ENCODE data around the gene LMX1B. TPM values are rescaled to one million over a fixed set of nuclear protein-coding genes. Genes with fewer than 3 reads are reported as not detected.
"Not testable (repeated sequence)": the region's sequence is repeated elsewhere in the genome, so short reads cannot be mapped to it uniquely, and the experiment has no call there.

The LMX1B gene
- polyA plus RNA-seq, 3 donors, result 16.0 to 18.1 (median 17.0) TPM

- DNase-seq (ENCODE audit: low read depth in 3 of 3, low spot score in 2 of 3), result not testable (repeated sequence)
These were observed 116.9 kb downstream of the LMX1B start for GRCh38 chr9:126730592-126730991.

GRCh38 chr9:126733005-126733404 is 119.3 kb downstream of the LMX1B start:
- DNase-seq (ENCODE audit: low read depth in 3 of 3, low spot score in 2 of 3), result no peak

- no peak for DNase-seq (ENCODE audit: low read depth in 3 of 3, low spot score in 2 of 3)
These were observed 121.1 kb downstream of the LMX1B start for GRCh38 chr9:126734877-126735276.

GRCh38 chr9:126735482-126735881 is 121.8 kb downstream of the LMX1B start:
- no peak for DNase-seq (ENCODE audit: low read depth in 3 of 3, low spot score in 2 of 3)

- DNase-seq (ENCODE audit: low read depth in 3 of 3, low spot score in 2 of 3), result no peak
These were observed 124.8 kb downstream of the LMX1B start for GRCh38 chr9:126738553-126738952.

GRCh38 chr9:126743041-126743440 is 129.3 kb downstream of the LMX1B start:
- DNase-seq (ENCODE audit: low read depth in 3 of 3, low spot score in 2 of 3), result no peak

GRCh38 chr9:126745574-126746411 is 132.1 kb downstream of the LMX1B start:
- no peak for DNase-seq (ENCODE audit: low read depth in 3 of 3, low spot score in 2 of 3)

Other genes starting within 250 kb of the LMX1B start
- gene ZBTB43, start 191.1 kb downstream of the LMX1B start, polyA plus RNA-seq (ENCODE audit: insufficient read length in 3 of 3), result 10 to 100 TPM; 13.2 to 17.4 (median 14.6) TPM
- gene ZBTB34, start 246.7 kb downstream of the LMX1B start, polyA plus RNA-seq (ENCODE audit: insufficient read length in 3 of 3), result 10 to 100 TPM; 21.7 to 22.7 (median 22.2) TPM